Keratinocyte (primary cell): Measurements from ENCODE around the gene JAM2. TPM values are rescaled to one million over a fixed set of nuclear protein-coding genes. Genes with fewer than 3 reads are reported as not detected.

ENCODE experiments used
- DNase-seq: peaks from one replicate; pipeline ENCODE4 v3.0.0-alpha.2; 2011; ENCODE audit warnings: low read depth, missing footprints, low spot score
- FAIRE-seq: peaks from 2 replicates; lab custom pipeline; 2011; peaks lifted over from hg19 to GRCh38; lab: Jason Lieb, UNC
- H2AFZ ChIP-seq: 2 replicates; pipeline ENCODE4 v1.6.0; 2012; ENCODE audit warnings: low read length, control low read depth, inconsistent platforms; ENCODE audit not compliant: control insufficient read depth
- H3K27ac ChIP-seq: 2 replicates; pipeline ENCODE4 v1.5.1; 2011; ENCODE audit warnings: low read length; ENCODE audit not compliant: control insufficient read depth, insufficient read depth
- H3K27me3 ChIP-seq: 3 replicates; pipeline ENCODE4 v1.6.0; 2011; ENCODE audit warnings: low read length; ENCODE audit not compliant: control insufficient read depth, insufficient read depth; ENCODE audit errors: extremely low read depth
- H3K36me3 ChIP-seq, 2 experiments: 2 replicates in 1 of 2; 3 replicates in 1 of 2; pipeline ENCODE4 v1.5.1; 2011; ENCODE audit warnings: low read length in 2 of 2, mild to moderate bottlenecking in 1 of 2; ENCODE audit not compliant: control insufficient read depth in 2 of 2, insufficient read depth in 2 of 2; ENCODE audit errors: extremely low read depth in 1 of 2
- H3K4me1 ChIP-seq: 3 replicates; pipeline ENCODE4 v1.5.1; 2011; ENCODE audit warnings: low read length; ENCODE audit not compliant: control insufficient read depth, insufficient read depth; ENCODE audit errors: extremely low read depth
- H3K4me2 ChIP-seq: 3 replicates; pipeline ENCODE4 v1.6.0; 2011; ENCODE audit warnings: low read depth, low read length; ENCODE audit not compliant: control insufficient read depth, insufficient read depth; ENCODE audit errors: extremely low read depth
- H3K4me3 ChIP-seq, 3 experiments: fragments of 200-600 bp in 1 of 3; sonication (generic) in 1 of 3; 2 replicates in 2 of 3; 3 replicates in 1 of 3; pipeline ENCODE4 v1.5.1; 2011 to 2016; ENCODE audit warnings: low read length in 3 of 3, mild to moderate bottlenecking in 3 of 3, control low read depth in 2 of 3, inconsistent platforms in 1 of 3, low read depth in 1 of 3, mixed read lengths in 1 of 3, mixed run types in 1 of 3, moderate library complexity in 1 of 3; ENCODE audit not compliant: control insufficient read depth in 2 of 3, insufficient read depth in 2 of 3; ENCODE audit errors: extremely low read depth in 1 of 3
- H3K79me2 ChIP-seq: 2 replicates; pipeline ENCODE4 v1.6.0; 2012; ENCODE audit warnings: low read length; ENCODE audit not compliant: control insufficient read depth, insufficient read depth
- H3K9ac ChIP-seq: 3 replicates; pipeline ENCODE4 v1.6.0; 2011; ENCODE audit warnings: low read length; ENCODE audit not compliant: control insufficient read depth, insufficient read depth; ENCODE audit errors: extremely low read depth
- H3K9me1 ChIP-seq: 3 replicates; pipeline ENCODE4 v1.6.0; 2011; ENCODE audit warnings: low read length; ENCODE audit not compliant: control insufficient read depth, insufficient read depth; ENCODE audit errors: extremely low read depth
- H3K9me3 ChIP-seq: 2 replicates; pipeline ENCODE4 v1.5.1; 2012; ENCODE audit warnings: low read depth, low read length; ENCODE audit not compliant: control insufficient read depth
- H4K20me1 ChIP-seq: 3 replicates; pipeline ENCODE4 v1.6.0; 2011; ENCODE audit warnings: low read length; ENCODE audit not compliant: control insufficient read depth, insufficient read depth; ENCODE audit errors: extremely low read depth
- EZH2 ChIP-seq: IDR thresholded peaks from one replicate; pipeline ENCODE4 v1.6.1; 2012; ENCODE audit warnings: inconsistent platforms, mild to moderate bottlenecking, low read length, moderate library complexity
- dilution Hi-C: fragments of 300-500 bp; cut with MboI; formaldehyde crosslinking; loops from one replicate; pipeline ENCODE4 v1.7.0; 2020; ENCODE audit warnings: low sequenced_read_pairs; ENCODE audit not compliant: extremely low pct_ligation_motif_present
- polyA plus RNA-seq, 5 experiments: library from polyadenylated mRNA; depleted of rRNA in 3 of 5; stranded (reverse) in 3 of 5; stranded (forward) in 1 of 5; unstranded in 1 of 5; fragments of >200 nt; gene quantifications; 1 replicate in 1 of 5; 2 replicates in 3 of 5; 3 replicates in 1 of 5; pipeline versions ENCODE4 v1.2.1 to v1.2.3, GENCODE V29; 2011 to 2012; ENCODE audit warnings: missing spikeins in 2 of 5, low read depth in 1 of 5, low replicate concordance in 1 of 5
- TF ChIP-seq, protein P1 (sequence below), 3 experiments: IDR thresholded peaks in 1 of 3; conservative IDR thresholded peaks in 1 of 3; optimal IDR thresholded peaks in 1 of 3; 2 replicates in 2 of 3; 3 replicates in 1 of 3; pipeline versions ENCODE3 to v1.5.1; 2011; ENCODE audit warnings: low read length in 3 of 3, mild to moderate bottlenecking in 3 of 3, moderate library complexity in 2 of 3, control low read depth in 1 of 3, inconsistent platforms in 1 of 3; ENCODE audit not compliant: insufficient read depth in 2 of 3; ENCODE audit errors: extremely low read depth in 1 of 3

The JAM2 gene
- polyA plus RNA-seq, 1 donor (not counting 4 experiments of a cell fraction or from before 2014, with no cell fraction given) = not detected

DNA sequence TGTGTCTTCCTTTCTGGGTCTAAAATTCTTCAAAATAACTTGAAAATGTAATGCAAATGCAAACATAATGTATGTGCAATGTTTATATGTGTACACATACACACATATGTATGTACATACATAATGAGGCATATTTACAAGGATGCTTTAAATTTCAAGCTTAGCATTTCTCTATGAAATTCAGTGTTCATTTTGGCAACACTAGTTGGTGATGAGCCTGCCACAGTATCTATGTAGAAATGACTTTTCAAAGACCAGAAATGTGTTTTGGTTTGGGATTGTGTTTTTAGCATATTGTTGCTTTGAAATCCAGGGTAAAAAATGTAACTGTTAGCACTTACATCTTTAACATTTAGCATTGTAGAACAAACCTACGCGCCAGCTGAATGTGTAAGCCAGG, 105.8 kb downstream of the JAM2 start:
- FAIRE-seq = no peak
- H3K36me3 ChIP-seq = peaks cover 6 to 8% of the 10 kb centered on the region in 2 experiments
- dilution Hi-C loops = no loop called here

GRCh38 chr21:25750085-25750484, 111.0 kb downstream of the JAM2 start:
- no peak for DNase-seq
- H3K36me3 ChIP-seq = peaks cover 8% of the 10 kb centered on the region in 2 experiments
- H3K27ac ChIP-seq = no peak overlapping the region
- H3K4me2 ChIP-seq = no peak overlapping the region
- no peak overlapping the region for H3K9ac ChIP-seq
- H4K20me1 ChIP-seq = no peaks in the 10 kb centered on the region
- no peaks in the 10 kb centered on the region for H3K27me3 ChIP-seq
- FAIRE-seq = no peak
- no peaks in the 10 kb centered on the region for H3K9me1 ChIP-seq
- TF ChIP-seq EZH2 = no peak
- TF ChIP-seq, protein P1, sequence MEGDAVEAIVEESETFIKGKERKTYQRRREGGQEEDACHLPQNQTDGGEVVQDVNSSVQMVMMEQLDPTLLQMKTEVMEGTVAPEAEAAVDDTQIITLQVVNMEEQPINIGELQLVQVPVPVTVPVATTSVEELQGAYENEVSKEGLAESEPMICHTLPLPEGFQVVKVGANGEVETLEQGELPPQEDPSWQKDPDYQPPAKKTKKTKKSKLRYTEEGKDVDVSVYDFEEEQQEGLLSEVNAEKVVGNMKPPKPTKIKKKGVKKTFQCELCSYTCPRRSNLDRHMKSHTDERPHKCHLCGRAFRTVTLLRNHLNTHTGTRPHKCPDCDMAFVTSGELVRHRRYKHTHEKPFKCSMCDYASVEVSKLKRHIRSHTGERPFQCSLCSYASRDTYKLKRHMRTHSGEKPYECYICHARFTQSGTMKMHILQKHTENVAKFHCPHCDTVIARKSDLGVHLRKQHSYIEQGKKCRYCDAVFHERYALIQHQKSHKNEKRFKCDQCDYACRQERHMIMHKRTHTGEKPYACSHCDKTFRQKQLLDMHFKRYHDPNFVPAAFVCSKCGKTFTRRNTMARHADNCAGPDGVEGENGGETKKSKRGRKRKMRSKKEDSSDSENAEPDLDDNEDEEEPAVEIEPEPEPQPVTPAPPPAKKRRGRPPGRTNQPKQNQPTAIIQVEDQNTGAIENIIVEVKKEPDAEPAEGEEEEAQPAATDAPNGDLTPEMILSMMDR (optimal IDR thresholded peaks at IDR 0.05 in 1 of 3, IDR thresholded peaks at IDR 0.05 in 1 of 3, conservative IDR thresholded peaks at IDR 0.05 in 1 of 3; ENCODE audit: extremely low read depth in 1 of 3, insufficient read depth in 2 of 3, low read length in 3 of 3) = no peak
- H3K9me3 ChIP-seq = no peaks in the 10 kb centered on the region
- no peak overlapping the region for H3K4me3 ChIP-seq
- dilution Hi-C loops = no loop called here
- H3K4me1 ChIP-seq = no peaks in the 10 kb centered on the region
- no peaks in the 10 kb centered on the region for H3K79me2 ChIP-seq
- no peak overlapping the region for H2AFZ ChIP-seq

More for the DNA sequence above, 105.8 kb downstream of the JAM2 start:
- Histone ChIP-seq H3K27ac (no peak overlapping the region), H3K9ac (no peak overlapping the region), H3K4me1 (no peaks in the 10 kb centered on the region), H3K27me3 (no peaks in the 10 kb centered on the region), H3K4me2 (no peak overlapping the region), H2AFZ (no peak overlapping the region), H3K4me3 (no peak overlapping the region), H3K9me1 (no peaks in the 10 kb centered on the region), H3K79me2 (peaks cover 4% of the 10 kb centered on the region), H4K20me1 (no peaks in the 10 kb centered on the region), H3K9me3 (no peaks in the 10 kb centered on the region)
- TF ChIP-seq, protein P1 (optimal IDR thresholded peaks at IDR 0.05 in 1 of 3, IDR thresholded peaks at IDR 0.05 in 1 of 3, conservative IDR thresholded peaks at IDR 0.05 in 1 of 3; ENCODE audit: extremely low read depth in 1 of 3, insufficient read depth in 2 of 3, low read length in 3 of 3) = no peak
- TF ChIP-seq EZH2 = no peak
- DNase-seq = no peak
